ENCODE data around the gene CHD9. TPM values are rescaled to one million over a fixed set of nuclear protein-coding genes. Genes with fewer than 3 reads are reported as not detected.

Gene CHD9
- total RNA-seq, 2 donors from 2014 or later, result 39.2 to 66.1 TPM

DNA sequence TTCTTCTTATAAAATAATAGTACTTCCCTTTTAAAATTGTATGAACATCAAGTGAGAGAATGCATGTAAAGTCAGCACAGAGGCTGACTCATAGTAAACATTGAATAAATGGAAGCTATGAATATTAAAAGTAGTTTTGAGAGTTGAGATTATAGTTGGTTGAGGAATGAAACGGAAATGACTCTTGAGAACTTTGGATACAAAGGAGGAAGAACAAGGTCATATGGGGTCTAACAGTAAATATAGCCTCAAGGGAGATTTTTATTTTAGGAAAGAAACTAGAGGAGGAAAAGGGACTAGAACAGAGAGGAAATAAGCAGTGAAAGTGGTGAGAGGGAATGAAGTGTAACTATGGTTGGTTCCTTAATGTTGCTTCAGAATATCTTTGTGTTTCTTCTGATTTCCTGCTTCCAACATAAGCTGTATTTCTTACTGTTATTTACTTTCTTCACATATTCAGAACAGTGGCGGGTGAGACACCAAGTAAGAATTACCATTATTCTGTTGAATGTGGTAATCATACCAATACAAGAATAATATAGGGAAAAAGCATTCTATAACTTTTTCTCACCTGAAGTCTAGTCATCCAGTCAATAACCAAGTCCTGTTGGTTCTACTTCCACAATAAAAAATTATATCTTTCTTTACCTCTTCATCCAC is 165.1 kb downstream of the CHD9 start:
- Histone ChIP-seq H3K9me3 (no peaks in the 10 kb centered on the region), H3K27me3 (no peaks in the 10 kb centered on the region), H3K4me3 (no peak overlapping the region), H3K4me1 (no peaks in the 10 kb centered on the region), H3K9ac (ENCODE audit: low read depth in 2 of 2, low read length in 2 of 2) (no peak overlapping the region), H3K36me3 (no peaks in the 10 kb centered on the region), H3K27ac (peak overlapping the region; percentile 3)
- no peak for DNase-seq
- no peak for TF ChIP-seq CTCF (IDR thresholded peaks at IDR 0.05)
- intact Hi-C loops (cut with DNase I), result no loop called here

GRCh38 chr16:53220585-53220984 is 165.8 kb downstream of the CHD9 start:
- peak overlapping the region; percentile 3 for H3K27ac ChIP-seq
- no peaks in the 10 kb centered on the region for H3K4me1 ChIP-seq
- DNase-seq, result no peak

DNA sequence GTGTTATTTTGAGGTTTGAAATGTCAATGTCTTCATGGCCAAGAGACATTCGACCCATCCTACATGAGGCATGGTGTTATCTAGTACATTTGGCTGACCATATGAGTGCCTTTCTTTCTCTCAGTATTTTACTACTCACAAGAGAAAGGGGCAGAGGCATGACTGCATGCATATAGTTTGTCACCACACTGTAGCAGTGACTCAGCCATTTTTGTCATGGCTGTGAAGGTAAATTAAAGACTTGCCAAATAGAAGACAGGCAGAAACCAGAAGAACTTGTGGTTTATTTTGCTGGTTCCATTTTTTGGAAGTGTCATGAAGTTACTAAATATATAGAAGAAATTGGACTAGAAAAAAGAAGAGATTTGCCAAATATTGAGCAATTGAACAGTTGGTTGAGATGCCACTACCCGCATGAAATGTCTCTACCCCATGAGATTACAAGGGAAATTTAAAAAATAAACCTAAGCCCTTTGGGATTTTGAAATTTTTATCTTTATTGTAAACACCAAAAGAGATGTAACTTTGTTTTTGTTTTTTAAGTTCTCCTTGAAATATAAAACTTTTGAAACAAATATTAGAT is 170.3 kb downstream of the CHD9 start:
- Histone ChIP-seq H3K36me3 (no peaks in the 10 kb centered on the region), H3K4me1 (no peaks in the 10 kb centered on the region), H3K27me3 (no peaks in the 10 kb centered on the region), H3K9ac (ENCODE audit: low read depth in 2 of 2, low read length in 2 of 2) (no peak overlapping the region), H3K27ac (no peak overlapping the region), H3K4me3 (no peak overlapping the region), H3K9me3 (no peaks in the 10 kb centered on the region)
- intact Hi-C loops (cut with DNase I), result no loop called here
- no peak for TF ChIP-seq CTCF (IDR thresholded peaks at IDR 0.05)
- DNase-seq, result no peak

More at GRCh38 chr16:53220585-53220984, 165.8 kb downstream of the CHD9 start:
- Histone ChIP-seq H3K27me3 (no peaks in the 10 kb centered on the region), H3K4me3 (no peak overlapping the region), H3K36me3 (no peaks in the 10 kb centered on the region), H3K9me3 (no peaks in the 10 kb centered on the region), H3K9ac (ENCODE audit: low read depth in 2 of 2, low read length in 2 of 2) (no peak overlapping the region)
- intact Hi-C loops (cut with DNase I), result no loop called here
- TF ChIP-seq CTCF (IDR thresholded peaks at IDR 0.05), result no peak

DNA sequence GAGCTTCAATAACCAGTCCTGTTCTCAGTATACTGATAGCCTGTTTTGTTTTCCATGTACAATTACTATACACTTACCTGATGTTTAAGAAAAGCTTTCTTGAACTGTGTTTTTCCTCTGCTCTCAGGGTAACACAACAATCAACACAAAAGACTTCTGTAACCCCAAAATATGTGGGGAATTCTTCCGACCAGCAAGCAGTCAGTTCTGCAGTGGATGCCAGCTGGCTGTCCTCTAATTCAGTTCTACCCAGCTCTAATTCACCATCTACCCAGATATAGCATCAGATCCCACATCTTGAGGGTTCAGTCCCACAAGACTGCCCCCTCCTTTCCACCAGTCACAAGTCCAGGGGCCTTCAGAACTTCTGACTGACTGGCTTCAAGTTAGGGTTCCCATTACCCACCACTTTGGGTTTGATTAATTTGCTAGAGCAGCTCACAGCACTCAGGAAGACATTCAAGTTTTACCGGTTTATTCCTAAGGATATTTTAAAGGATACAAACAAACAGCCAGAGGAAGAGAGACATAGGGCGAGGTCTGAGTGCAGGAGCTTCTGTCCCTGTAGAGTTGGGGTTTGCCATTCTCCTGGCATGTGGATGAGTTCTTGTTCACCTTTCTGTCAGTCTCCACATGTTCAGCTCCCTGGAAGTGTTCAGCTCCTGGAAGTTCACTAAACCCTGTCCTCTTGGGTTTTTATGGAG is 178.2 kb downstream of the CHD9 start:
- no peak overlapping the region for H3K9ac ChIP-seq (ENCODE audit: low read depth in 2 of 2, low read length in 2 of 2)
- H3K27me3 ChIP-seq, result no peaks in the 10 kb centered on the region
- no peak overlapping the region for H3K27ac ChIP-seq
- H3K9me3 ChIP-seq, result no peaks in the 10 kb centered on the region
- H3K4me3 ChIP-seq, result no peak overlapping the region
- no peaks in the 10 kb centered on the region for H3K4me1 ChIP-seq
- intact Hi-C loops (cut with DNase I), result loop anchor here (10.0 kb wide), 1 partner anchor 222 kb away; no protein-coding TSS in a partner anchor
- no peak for TF ChIP-seq CTCF (IDR thresholded peaks at IDR 0.05)
- peaks cover 6% of the 10 kb centered on the region for H3K36me3 ChIP-seq
- DNase-seq, result no peak

GRCh38 chr16:53234836-53235235 is 180.0 kb downstream of the CHD9 start:
- Histone ChIP-seq H3K27ac (no peak overlapping the region), H3K36me3 (peaks cover 6% of the 10 kb centered on the region), H3K27me3 (no peaks in the 10 kb centered on the region), H3K9me3 (no peaks in the 10 kb centered on the region), H3K9ac (ENCODE audit: low read depth in 2 of 2, low read length in 2 of 2) (no peak overlapping the region), H3K4me3 (no peak overlapping the region), H3K4me1 (no peaks in the 10 kb centered on the region)
- DNase-seq, result no peak
- TF ChIP-seq CTCF (IDR thresholded peaks at IDR 0.05), result no peak
- intact Hi-C loops (cut with DNase I), result loop anchor here (10.0 kb wide), 1 partner anchor 220 kb away; no protein-coding TSS in a partner anchor
